DND-41 (cell line): Measurements from ENCODE around the gene ATF7IP2.

Experiments
- ATAC-seq: fragments of 200-7000 bp; cut with Tn5 transposase; 3 replicates; pipeline ENCODE4 v1.9.1; 2021; ENCODE audit warnings: low read depth; ENCODE audit not compliant: insufficient read depth
- DNase-seq: peaks from one replicate; pipeline ENCODE4 v3.0.0-alpha.2; 2020
- H2AFZ ChIP-seq: 2 replicates; pipeline ENCODE4 v1.6.0; 2012; ENCODE audit warnings: low read depth, low read length
- H3K27ac ChIP-seq: 2 replicates; pipeline ENCODE4 v1.5.1; 2012; ENCODE audit warnings: low read length, inconsistent platforms
- H3K27me3 ChIP-seq: fragments of 200-600 bp; sonication (generic); 2 replicates; pipeline ENCODE4 v1.6.0; 2012; ENCODE audit warnings: low read length, mild to moderate bottlenecking, inconsistent platforms; ENCODE audit not compliant: insufficient read depth, poor library complexity
- H3K36me3 ChIP-seq: 2 replicates; pipeline ENCODE4 v1.5.1; 2012; ENCODE audit warnings: low read length, inconsistent platforms; ENCODE audit not compliant: insufficient read depth
- H3K4me1 ChIP-seq: 2 replicates; pipeline ENCODE4 v1.5.1; 2012; ENCODE audit warnings: mild to moderate bottlenecking, low read length; ENCODE audit not compliant: insufficient read depth
- H3K4me2 ChIP-seq: 2 replicates; pipeline ENCODE4 v1.6.0; 2012; ENCODE audit warnings: mild to moderate bottlenecking, moderate library complexity, low read length, inconsistent platforms; ENCODE audit not compliant: insufficient read depth
- H3K4me3 ChIP-seq, 2 experiments: fragments of 200-600 bp in 1 of 2; shearing (Covaris generic) in 1 of 2; 2 replicates each; pipeline ENCODE4 v1.5.1; 2012 to 2016; ENCODE audit warnings: inconsistent platforms in 2 of 2, low read length in 2 of 2, mild to moderate bottlenecking in 2 of 2, low read depth in 1 of 2, moderate library complexity in 1 of 2
- H3K79me2 ChIP-seq: 2 replicates; pipeline ENCODE4 v1.6.0; 2012; ENCODE audit warnings: low read length, inconsistent platforms; ENCODE audit not compliant: insufficient read depth
- H3K9ac ChIP-seq: 2 replicates; pipeline ENCODE4 v1.6.0; 2012; ENCODE audit warnings: low read depth, mild to moderate bottlenecking, inconsistent platforms, low read length, moderate library complexity
- H3K9me3 ChIP-seq: 2 replicates; pipeline ENCODE4 v1.5.1; 2012; ENCODE audit warnings: low read length, moderate library complexity, mild to moderate bottlenecking, inconsistent platforms; ENCODE audit not compliant: insufficient read depth, severe bottlenecking
- H4K20me1 ChIP-seq: 2 replicates; pipeline ENCODE4 v1.6.0; 2012; ENCODE audit warnings: low read length; ENCODE audit not compliant: insufficient read depth
- CTCF ChIP-seq: IDR thresholded peaks from 2 replicates; pipeline ENCODE4 v1.5.1; 2012; ENCODE audit warnings: borderline replicate concordance, low read length, moderate library complexity, mild to moderate bottlenecking; ENCODE audit not compliant: poor library complexity, severe bottlenecking; ENCODE audit errors: extremely low read depth
- EZH2 ChIP-seq: IDR thresholded peaks from 3 replicates; pipeline ENCODE4 v1.6.1; 2012; ENCODE audit warnings: borderline replicate concordance, low read depth, mild to moderate bottlenecking, moderate library complexity, low read length, inconsistent platforms; ENCODE audit not compliant: severe bottlenecking

ATF7IP2 gene

GRCh38 chr16:10522966-10523365 lies 137.1 kb downstream of the ATF7IP2 start:
- TF ChIP-seq EZH2, result no peak
- no peak for TF ChIP-seq CTCF
- ATAC-seq, result no peak
- Histone ChIP-seq H3K27me3 (no peaks in the 10 kb centered on the region), H3K27ac (no peak overlapping the region), H2AFZ (no peak overlapping the region), H3K36me3 (no peaks in the 10 kb centered on the region), H3K79me2 (no peaks in the 10 kb centered on the region), H3K4me3 (no peak overlapping the region), H3K9me3 (no peaks in the 10 kb centered on the region), H3K4me2 (no peak overlapping the region), H4K20me1 (no peaks in the 10 kb centered on the region), H3K4me1 (no peaks in the 10 kb centered on the region), H3K9ac (no peak overlapping the region)
- no peak for DNase-seq

GRCh38 chr16:10525214-10525825 lies 139.5 kb downstream of the ATF7IP2 start:
- Histone ChIP-seq H3K4me1 (no peaks in the 10 kb centered on the region), H3K36me3 (no peaks in the 10 kb centered on the region), H3K9ac (no peak overlapping the region), H2AFZ (no peak overlapping the region), H4K20me1 (no peaks in the 10 kb centered on the region), H3K4me2 (no peak overlapping the region), H3K79me2 (no peaks in the 10 kb centered on the region), H3K9me3 (no peaks in the 10 kb centered on the region), H3K4me3 (no peak overlapping the region), H3K27ac (no peak overlapping the region), H3K27me3 (no peaks in the 10 kb centered on the region)
- TF ChIP-seq EZH2 (no peak), CTCF (no peak)
- ATAC-seq, result no peak
- DNase-seq, result no peak

GRCh38 chr16:10526962-10527361 lies 141.1 kb downstream of the ATF7IP2 start:
- H3K9me3 ChIP-seq, result no peaks in the 10 kb centered on the region
- no peaks in the 10 kb centered on the region for H4K20me1 ChIP-seq
- H3K79me2 ChIP-seq, result no peaks in the 10 kb centered on the region
- DNase-seq (no peak), ATAC-seq (no peak)
- H3K27ac ChIP-seq, result no peak overlapping the region
- no peaks in the 10 kb centered on the region for H3K36me3 ChIP-seq
- no peak overlapping the region for H2AFZ ChIP-seq
- H3K4me3 ChIP-seq, result no peak overlapping the region
- no peak overlapping the region for H3K9ac ChIP-seq
- no peak for TF ChIP-seq EZH2
- TF ChIP-seq CTCF, result no peak
- no peaks in the 10 kb centered on the region for H3K27me3 ChIP-seq
- H3K4me1 ChIP-seq, result no peaks in the 10 kb centered on the region
- H3K4me2 ChIP-seq, result no peak overlapping the region
